GM12801 (cell line): ENCODE data around the gene NDUFA7.

Experiments
- CTCF ChIP-seq: IDR thresholded peaks from one replicate; pipeline ENCODE4 v1.5.1; 2011; ENCODE audit warnings: control low read depth; ENCODE audit not compliant: insufficient read length; ENCODE audit errors: extremely low read depth

NDUFA7 gene

GRCh38 chr19:8305798-8306197 lies 15.4 kb downstream of the NDUFA7 start:
- TF ChIP-seq CTCF = no peak

- no peak for TF ChIP-seq CTCF
Measured at GRCh38 chr19:8304841-8305621, 16.1 kb downstream of the NDUFA7 start.

GRCh38 chr19:8302734-8303133 lies 18.4 kb downstream of the NDUFA7 start:
- no peak for TF ChIP-seq CTCF

- TF ChIP-seq CTCF = no peak
Measured at GRCh38 chr19:8302357-8302691, 18.9 kb downstream of the NDUFA7 start.

GRCh38 chr19:8269724-8270123 lies 51.5 kb downstream of the NDUFA7 start:
- TF ChIP-seq CTCF = no peak

- no peak for TF ChIP-seq CTCF
Measured at GRCh38 chr19:8265872-8266271, 55.3 kb downstream of the NDUFA7 start.

- no peak for TF ChIP-seq CTCF
Measured at GRCh38 chr19:8262431-8262830, 58.7 kb downstream of the NDUFA7 start.
